Measurements from ENCODE around the gene HSPA4. TPM values are rescaled to one million over a fixed set of nuclear protein-coding genes. Genes with fewer than 3 reads are reported as not detected.
A peak's percentile ranks its signal among the peaks of the same experiment; 100 is the strongest.

HSPA4 gene
- total and polyA plus RNA-seq, 4 donors = 22.1 to 39.7 (median 31.9) TPM

GRCh38 chr5:133049726-133050048 is 2.1 kb upstream of the HSPA4 start (continued):
- TF ChIP-seq, protein P1, sequence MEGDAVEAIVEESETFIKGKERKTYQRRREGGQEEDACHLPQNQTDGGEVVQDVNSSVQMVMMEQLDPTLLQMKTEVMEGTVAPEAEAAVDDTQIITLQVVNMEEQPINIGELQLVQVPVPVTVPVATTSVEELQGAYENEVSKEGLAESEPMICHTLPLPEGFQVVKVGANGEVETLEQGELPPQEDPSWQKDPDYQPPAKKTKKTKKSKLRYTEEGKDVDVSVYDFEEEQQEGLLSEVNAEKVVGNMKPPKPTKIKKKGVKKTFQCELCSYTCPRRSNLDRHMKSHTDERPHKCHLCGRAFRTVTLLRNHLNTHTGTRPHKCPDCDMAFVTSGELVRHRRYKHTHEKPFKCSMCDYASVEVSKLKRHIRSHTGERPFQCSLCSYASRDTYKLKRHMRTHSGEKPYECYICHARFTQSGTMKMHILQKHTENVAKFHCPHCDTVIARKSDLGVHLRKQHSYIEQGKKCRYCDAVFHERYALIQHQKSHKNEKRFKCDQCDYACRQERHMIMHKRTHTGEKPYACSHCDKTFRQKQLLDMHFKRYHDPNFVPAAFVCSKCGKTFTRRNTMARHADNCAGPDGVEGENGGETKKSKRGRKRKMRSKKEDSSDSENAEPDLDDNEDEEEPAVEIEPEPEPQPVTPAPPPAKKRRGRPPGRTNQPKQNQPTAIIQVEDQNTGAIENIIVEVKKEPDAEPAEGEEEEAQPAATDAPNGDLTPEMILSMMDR (IDR thresholded peaks at IDR 0.05; ENCODE audit: low read depth, low read length, missing input control) = no peak
- TF ChIP-seq REST (IDR thresholded peaks at IDR 0.05) (peak; percentile 68), FOXA2 (IDR thresholded peaks at IDR 0.05) (peak; percentile 99), GABPA (IDR thresholded peaks at IDR 0.05 in 1 of 2, conservative IDR thresholded peaks at IDR 0.05 in 1 of 2) (peak in 1 of 2 donors; percentile 48)

GRCh38 chr5:133050521-133050920 is 1.3 kb upstream of the HSPA4 start:
- H3K9me3 ChIP-seq (ENCODE audit: control insufficient read depth in 4 of 4, low read length in 3 of 4) = no peaks in the 10 kb centered on the region
- WGBS = 40% methylated on average over 4 of the region's 4 CpGs
- TF ChIP-seq NR2F2 (IDR thresholded peaks at IDR 0.05) (no peak), GABPA (IDR thresholded peaks at IDR 0.05 in 1 of 2, conservative IDR thresholded peaks at IDR 0.05 in 1 of 2) (no peak), REST (IDR thresholded peaks at IDR 0.05) (no peak)
- TF ChIP-seq, protein P2, sequence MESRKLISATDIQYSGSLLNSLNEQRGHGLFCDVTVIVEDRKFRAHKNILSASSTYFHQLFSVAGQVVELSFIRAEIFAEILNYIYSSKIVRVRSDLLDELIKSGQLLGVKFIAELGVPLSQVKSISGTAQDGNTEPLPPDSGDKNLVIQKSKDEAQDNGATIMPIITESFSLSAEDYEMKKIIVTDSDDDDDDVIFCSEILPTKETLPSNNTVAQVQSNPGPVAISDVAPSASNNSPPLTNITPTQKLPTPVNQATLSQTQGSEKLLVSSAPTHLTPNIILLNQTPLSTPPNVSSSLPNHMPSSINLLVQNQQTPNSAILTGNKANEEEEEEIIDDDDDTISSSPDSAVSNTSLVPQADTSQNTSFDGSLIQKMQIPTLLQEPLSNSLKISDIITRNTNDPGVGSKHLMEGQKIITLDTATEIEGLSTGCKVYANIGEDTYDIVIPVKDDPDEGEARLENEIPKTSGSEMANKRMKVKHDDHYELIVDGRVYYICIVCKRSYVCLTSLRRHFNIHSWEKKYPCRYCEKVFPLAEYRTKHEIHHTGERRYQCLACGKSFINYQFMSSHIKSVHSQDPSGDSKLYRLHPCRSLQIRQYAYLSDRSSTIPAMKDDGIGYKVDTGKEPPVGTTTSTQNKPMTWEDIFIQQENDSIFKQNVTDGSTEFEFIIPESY (IDR thresholded peaks at IDR 0.05) = no peak
- peaks cover 6 to 29% (median 20%) of the 10 kb centered on the region in 4 donors for H3K4me1 ChIP-seq (ENCODE audit: control insufficient read depth in 4 of 4, insufficient read depth in 4 of 4, low read length in 3 of 4)
- H3K27me3 ChIP-seq (ENCODE audit: control insufficient read depth in 4 of 4, insufficient read depth in 4 of 4, low read length in 3 of 4) = no peaks in the 10 kb centered on the region
- no peaks in the 10 kb centered on the region for H3K36me3 ChIP-seq (ENCODE audit: control insufficient read depth in 4 of 4, insufficient read depth in 3 of 4, low read depth in 1 of 4, low read length in 3 of 4)
- H3K9ac ChIP-seq (ENCODE audit: low read depth in 1 of 2, low read length in 2 of 2) = peak overlapping the region; percentile 86 to 100
- peak overlapping the region; percentile 99 to 100 for H3K27ac ChIP-seq (ENCODE audit: low read depth in 1 of 2, low read length in 2 of 2)
- DNase-seq (ENCODE audit: low spot score) = no peak
- H3K4me3 ChIP-seq (ENCODE audit: low read depth in 1 of 3, low read length in 3 of 3) = peak overlapping the region in 2 of 3 donors; percentile 74 to 98

DNA sequence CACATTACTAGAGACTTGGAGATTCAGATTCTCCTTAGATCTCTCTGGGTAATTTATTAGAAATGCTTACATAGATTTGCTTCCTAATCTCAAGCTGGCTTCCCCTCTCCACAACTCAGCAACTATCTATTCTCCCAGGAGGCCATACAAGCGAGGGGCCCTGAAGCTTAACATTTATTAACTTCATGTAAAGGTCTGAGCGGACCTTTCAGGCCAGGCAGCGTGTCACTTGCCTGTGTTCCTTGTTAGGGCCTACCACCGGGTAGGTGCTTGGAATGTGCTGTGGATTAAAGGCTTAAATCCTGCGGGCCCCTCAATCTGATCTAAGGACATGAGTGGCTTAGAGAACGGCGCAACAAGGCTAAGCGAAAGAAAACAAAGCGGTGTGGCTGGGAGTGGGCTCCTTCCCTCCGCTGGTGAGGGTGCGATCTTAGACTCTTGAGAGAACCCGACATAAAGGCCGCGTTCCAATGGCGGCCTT is 712 bp upstream of the HSPA4 start:
- peak overlapping the region; percentile 99 to 100 for H3K27ac ChIP-seq (ENCODE audit: low read depth in 1 of 2, low read length in 2 of 2)
- H3K36me3 ChIP-seq (ENCODE audit: control insufficient read depth in 4 of 4, insufficient read depth in 3 of 4, low read depth in 1 of 4, low read length in 3 of 4) = no peaks in the 10 kb centered on the region
- DNase-seq (ENCODE audit: low spot score) = no peak
- under 1% methylated on average over 15 of the region's 15 CpGs for WGBS
- H3K4me1 ChIP-seq (ENCODE audit: control insufficient read depth in 4 of 4, insufficient read depth in 4 of 4, low read length in 3 of 4) = peaks cover 6 to 29% (median 20%) of the 10 kb centered on the region in 4 donors
- peak overlapping the region; percentile 86 to 100 for H3K9ac ChIP-seq (ENCODE audit: low read depth in 1 of 2, low read length in 2 of 2)
- no peaks in the 10 kb centered on the region for H3K27me3 ChIP-seq (ENCODE audit: control insufficient read depth in 4 of 4, insufficient read depth in 4 of 4, low read length in 3 of 4)
- peak overlapping the region; percentile 70 to 98 (median 74) for H3K4me3 ChIP-seq (ENCODE audit: low read depth in 1 of 3, low read length in 3 of 3)
- H3K9me3 ChIP-seq (ENCODE audit: control insufficient read depth in 4 of 4, low read length in 3 of 4) = no peaks in the 10 kb centered on the region
- TF ChIP-seq NR2F2 (IDR thresholded peaks at IDR 0.05) = no peak
- TF ChIP-seq HNF4A (conservative IDR thresholded peaks at IDR 0.05) = no peak
- TF ChIP-seq SP1 (IDR thresholded peaks at IDR 0.05) = no peak
- TF ChIP-seq JUND (IDR thresholded peaks at IDR 0.05) = no peak
- TF ChIP-seq, protein P1 (IDR thresholded peaks at IDR 0.05; ENCODE audit: low read depth, low read length, missing input control) = no peak
- no peak for TF ChIP-seq TAF1 (conservative IDR thresholded peaks at IDR 0.05)
- TF ChIP-seq, protein P3, sequence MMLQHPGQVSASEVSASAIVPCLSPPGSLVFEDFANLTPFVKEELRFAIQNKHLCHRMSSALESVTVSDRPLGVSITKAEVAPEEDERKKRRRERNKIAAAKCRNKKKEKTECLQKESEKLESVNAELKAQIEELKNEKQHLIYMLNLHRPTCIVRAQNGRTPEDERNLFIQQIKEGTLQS (IDR thresholded peaks at IDR 0.05) = no peak
- no peak for TF ChIP-seq FOXA2 (IDR thresholded peaks at IDR 0.05)
- TF ChIP-seq HNF4G (IDR thresholded peaks at IDR 0.05) = no peak
- TF ChIP-seq FOXA1 (IDR thresholded peaks at IDR 0.05) = no peak

Data from liver (tissue), 9 donors.